Measurements from ENCODE around the gene DOCK6.

Gene DOCK6

DNA sequence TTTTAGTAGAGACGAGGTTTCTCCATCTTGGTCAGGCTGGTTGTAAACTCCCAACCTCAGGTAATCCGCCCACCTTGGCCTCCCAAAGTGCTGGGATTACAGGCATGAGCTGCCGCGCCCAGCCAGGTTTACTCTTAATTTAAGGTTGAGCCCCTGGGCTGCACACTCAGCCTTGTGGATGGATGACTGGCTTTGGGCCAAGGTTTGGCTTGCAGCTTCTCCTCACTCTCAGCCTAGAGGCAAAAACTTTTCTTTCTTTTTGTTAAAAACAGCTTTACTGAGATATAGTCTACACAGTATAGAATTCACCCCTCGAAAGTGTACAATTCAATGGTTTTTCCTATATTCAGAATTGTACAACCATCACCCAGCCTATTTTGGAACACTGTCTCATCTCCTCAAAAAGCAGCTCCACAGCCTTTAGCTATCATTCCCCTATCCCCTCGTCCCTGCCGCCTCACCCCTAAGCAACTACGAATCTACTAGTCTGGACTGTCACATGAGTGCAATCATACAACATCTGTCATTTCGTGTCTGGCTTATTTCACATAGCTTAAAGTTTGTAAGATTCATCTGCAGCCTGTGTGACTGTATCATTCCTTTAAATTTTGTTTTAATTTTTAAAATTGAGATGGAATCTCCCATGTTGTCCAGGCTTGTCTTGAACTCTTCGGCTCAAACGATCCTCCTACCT lies 19.2 kb upstream of the DOCK6 start:
- Histone ChIP-seq H3K27me3 (ENCODE audit: insufficient read depth, low read depth) (peaks cover 71% of the 10 kb centered on the region), H3K79me2 (ENCODE audit: insufficient read depth, low read depth) (no peaks in the 10 kb centered on the region), H4K20me1 (ENCODE audit: insufficient read depth) (no peaks in the 10 kb centered on the region), H3K9ac (no peak overlapping the region), H3K4me1 (ENCODE audit: low read depth, poor library complexity, severe bottlenecking) (peaks cover 11% of the 10 kb centered on the region), H3K4me3 (IDR thresholded peaks at IDR 0.05; ENCODE audit: insufficient read depth, low read depth, low read length) (no peak overlapping the region), H3K4me2 (no peak overlapping the region), H2AFZ (ENCODE audit: low read depth) (no peak overlapping the region), H3K36me3 (ENCODE audit: insufficient read depth) (no peaks in the 10 kb centered on the region), H3K27ac (no peak overlapping the region)
- TF ChIP-seq, protein P1, sequence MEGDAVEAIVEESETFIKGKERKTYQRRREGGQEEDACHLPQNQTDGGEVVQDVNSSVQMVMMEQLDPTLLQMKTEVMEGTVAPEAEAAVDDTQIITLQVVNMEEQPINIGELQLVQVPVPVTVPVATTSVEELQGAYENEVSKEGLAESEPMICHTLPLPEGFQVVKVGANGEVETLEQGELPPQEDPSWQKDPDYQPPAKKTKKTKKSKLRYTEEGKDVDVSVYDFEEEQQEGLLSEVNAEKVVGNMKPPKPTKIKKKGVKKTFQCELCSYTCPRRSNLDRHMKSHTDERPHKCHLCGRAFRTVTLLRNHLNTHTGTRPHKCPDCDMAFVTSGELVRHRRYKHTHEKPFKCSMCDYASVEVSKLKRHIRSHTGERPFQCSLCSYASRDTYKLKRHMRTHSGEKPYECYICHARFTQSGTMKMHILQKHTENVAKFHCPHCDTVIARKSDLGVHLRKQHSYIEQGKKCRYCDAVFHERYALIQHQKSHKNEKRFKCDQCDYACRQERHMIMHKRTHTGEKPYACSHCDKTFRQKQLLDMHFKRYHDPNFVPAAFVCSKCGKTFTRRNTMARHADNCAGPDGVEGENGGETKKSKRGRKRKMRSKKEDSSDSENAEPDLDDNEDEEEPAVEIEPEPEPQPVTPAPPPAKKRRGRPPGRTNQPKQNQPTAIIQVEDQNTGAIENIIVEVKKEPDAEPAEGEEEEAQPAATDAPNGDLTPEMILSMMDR (conservative IDR thresholded peaks at IDR 0.05; ENCODE audit: low read depth, low read length), result no peak

DNA sequence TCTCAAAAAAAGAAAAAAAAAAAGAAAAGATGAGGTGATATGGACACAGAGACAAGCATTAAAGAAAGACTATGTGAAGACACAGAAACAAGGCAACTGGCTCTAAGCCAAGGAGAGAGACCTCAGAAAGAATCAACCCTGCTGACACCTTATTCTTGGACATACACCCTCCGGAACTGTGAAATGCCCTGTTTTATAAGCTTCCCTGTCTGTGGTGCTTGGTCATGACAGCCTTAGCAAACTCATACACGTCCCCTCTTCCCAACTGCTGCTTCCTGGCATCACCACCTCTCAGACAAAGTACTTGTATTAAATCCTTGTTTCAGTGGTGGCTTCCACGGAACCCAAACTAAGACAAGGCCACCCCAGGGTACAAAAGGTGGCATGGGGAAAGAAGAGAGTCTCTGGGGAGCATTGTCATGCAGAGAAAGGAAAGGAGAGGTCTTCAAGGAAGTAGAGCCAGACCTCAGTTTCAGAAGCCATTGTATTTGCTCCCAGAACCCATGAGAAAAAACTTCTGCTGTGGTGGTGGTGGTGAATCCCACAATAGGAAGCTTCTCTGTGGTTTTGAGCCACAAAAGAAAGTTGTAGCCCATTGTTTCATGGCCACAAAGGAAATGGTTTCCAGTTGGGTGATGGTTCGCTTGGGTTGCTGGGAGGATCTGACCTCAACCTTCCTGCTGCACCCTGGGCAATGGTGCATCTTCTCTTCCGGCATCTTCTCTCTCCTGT lies 17.3 kb upstream of the DOCK6 start:
- Histone ChIP-seq H3K27me3 (ENCODE audit: insufficient read depth, low read depth) (peaks cover 62% of the 10 kb centered on the region), H2AFZ (ENCODE audit: low read depth) (no peak overlapping the region), H3K4me2 (no peak overlapping the region; the same call in 1 of the 2 replicates), H3K79me2 (ENCODE audit: insufficient read depth, low read depth) (no peaks in the 10 kb centered on the region), H3K4me3 (IDR thresholded peaks at IDR 0.05; ENCODE audit: insufficient read depth, low read depth, low read length) (no peak overlapping the region), H3K4me1 (ENCODE audit: low read depth, poor library complexity, severe bottlenecking) (peaks cover 11% of the 10 kb centered on the region), H3K9ac (no peak overlapping the region), H3K36me3 (ENCODE audit: insufficient read depth) (no peaks in the 10 kb centered on the region), H4K20me1 (ENCODE audit: insufficient read depth) (no peaks in the 10 kb centered on the region), H3K27ac (no peak overlapping the region)
- TF ChIP-seq, protein P1 (conservative IDR thresholded peaks at IDR 0.05; ENCODE audit: low read depth, low read length), result no peak

DNA sequence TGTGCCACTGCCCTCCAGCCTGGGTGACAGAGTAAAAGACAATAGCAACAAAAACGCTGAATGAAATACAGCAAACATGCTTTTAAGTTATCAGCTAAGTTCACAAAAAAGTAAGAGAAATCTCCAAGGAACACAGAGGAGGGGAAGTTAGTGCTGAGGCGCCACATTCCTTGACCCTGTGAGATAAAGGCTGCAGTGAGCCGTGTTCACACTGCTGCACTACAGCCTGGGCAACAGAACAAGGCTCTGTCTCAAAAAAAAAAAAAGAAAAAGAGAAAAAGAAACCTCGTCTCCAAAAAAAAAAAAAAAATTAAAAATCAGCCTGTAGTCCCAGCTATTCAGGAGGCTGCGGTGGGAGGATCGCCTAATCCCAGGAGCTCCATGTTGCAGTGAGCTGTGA lies 16.3 kb upstream of the DOCK6 start:
- no peaks in the 10 kb centered on the region for H4K20me1 ChIP-seq (ENCODE audit: insufficient read depth)
- H3K4me1 ChIP-seq (ENCODE audit: low read depth, poor library complexity, severe bottlenecking), result peaks cover 11% of the 10 kb centered on the region
- no peak overlapping the region for H3K27ac ChIP-seq

DNA sequence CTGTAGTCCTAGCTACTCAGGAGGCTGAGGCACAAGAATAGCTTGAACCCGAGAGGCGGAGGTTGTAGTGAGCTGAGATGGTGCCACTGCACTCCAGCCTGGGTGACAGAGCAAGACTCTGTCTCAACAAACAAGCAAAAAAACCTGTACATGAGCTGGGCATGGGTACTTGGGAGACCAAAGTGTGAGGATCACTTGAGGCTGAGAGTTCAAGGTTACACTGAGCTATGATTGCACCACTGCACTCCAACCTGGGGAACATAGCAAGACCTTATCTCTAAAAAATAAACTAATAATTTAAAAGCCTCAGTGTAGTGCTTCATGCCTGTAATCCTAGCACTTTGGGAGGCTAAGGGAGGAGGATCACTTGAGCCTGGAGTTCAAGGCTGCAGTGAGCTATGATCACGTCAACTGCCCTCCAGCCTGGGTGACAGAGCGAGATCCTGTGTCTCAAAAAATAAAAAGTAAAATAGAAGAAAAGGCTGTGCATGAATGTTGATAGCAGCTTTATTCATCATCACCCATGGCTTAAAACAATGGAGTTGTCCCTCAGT lies 12.3 kb upstream of the DOCK6 start:
- Histone ChIP-seq H3K79me2 (ENCODE audit: insufficient read depth, low read depth) (no peaks in the 10 kb centered on the region), H3K9ac (no peak overlapping the region), H3K27ac (no peak overlapping the region), H3K4me3 (IDR thresholded peaks at IDR 0.05; ENCODE audit: insufficient read depth, low read depth, low read length) (no peak overlapping the region), H2AFZ (ENCODE audit: low read depth) (no peak overlapping the region), H3K4me2 (no peak overlapping the region), H3K4me1 (ENCODE audit: low read depth, poor library complexity, severe bottlenecking) (peaks cover 5% of the 10 kb centered on the region), H4K20me1 (ENCODE audit: insufficient read depth) (no peaks in the 10 kb centered on the region), H3K36me3 (ENCODE audit: insufficient read depth) (no peaks in the 10 kb centered on the region), H3K27me3 (ENCODE audit: insufficient read depth, low read depth) (peaks cover 55% of the 10 kb centered on the region)
- TF ChIP-seq, protein P1 (conservative IDR thresholded peaks at IDR 0.05; ENCODE audit: low read depth, low read length), result no peak

More for the DNA sequence above, 16.3 kb upstream of the DOCK6 start:
- Histone ChIP-seq H3K9ac (no peak overlapping the region), H3K36me3 (ENCODE audit: insufficient read depth) (no peaks in the 10 kb centered on the region), H3K27me3 (ENCODE audit: insufficient read depth, low read depth) (peaks cover 62% of the 10 kb centered on the region), H3K79me2 (ENCODE audit: insufficient read depth, low read depth) (no peaks in the 10 kb centered on the region), H3K4me2 (no peak overlapping the region), H3K4me3 (IDR thresholded peaks at IDR 0.05; ENCODE audit: insufficient read depth, low read depth, low read length) (no peak overlapping the region), H2AFZ (ENCODE audit: low read depth) (no peak overlapping the region)
- TF ChIP-seq, protein P1 (conservative IDR thresholded peaks at IDR 0.05; ENCODE audit: low read depth, low read length), result no peak
